ENCODE results near the gene AMN. TPM values are rescaled to one million over a fixed set of nuclear protein-coding genes. Genes with fewer than 3 reads are reported as not detected.

Gene AMN
- polyA plus RNA-seq, 3 donors: 0.09 TPM; not detected in 2

DNA sequence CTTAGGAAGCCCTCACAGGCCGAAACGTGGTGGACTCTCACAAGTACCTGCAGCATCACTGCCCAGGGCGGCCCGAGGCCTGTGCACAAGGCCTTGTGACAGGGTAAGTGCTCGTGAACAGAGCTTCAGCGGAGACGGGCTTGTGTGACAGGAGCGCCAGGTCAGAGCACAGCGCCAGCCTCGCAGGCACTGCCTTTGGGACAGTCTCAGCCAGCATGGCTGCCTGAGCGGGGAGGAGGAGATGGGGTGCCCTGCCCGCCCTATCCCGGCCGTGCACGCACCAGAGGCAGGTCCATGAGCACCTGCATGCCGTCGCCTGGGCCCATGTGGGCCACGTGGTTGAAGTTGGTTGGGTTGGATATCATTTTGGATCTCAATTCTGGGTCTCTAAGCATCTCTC lies 16.9 kb downstream of the AMN start:
- 97% methylated on average over 12 of the region's 18 CpGs for WGBS (ENCODE audit: insufficient coverage)
- H3K27me3 Mint-ChIP-seq (ENCODE audit: low read depth in 3 of 3): peaks cover under 1 to 4% (median 2%) of the 10 kb centered on the region in 3 donors
- no peaks in the 10 kb centered on the region for H3K9me3 Mint-ChIP-seq
- no peak overlapping the region for H3K4me3 Mint-ChIP-seq
- H3K9ac ChIP-seq (ENCODE audit: insufficient read depth, low read length, poor library complexity, severe bottlenecking): no peak overlapping the region
- no peaks in the 10 kb centered on the region for H3K9me3 ChIP-seq (replicated peaks in 1 of 2; ENCODE audit: control insufficient read depth in 1 of 2, insufficient read depth in 1 of 2, low read length in 2 of 2)
- H3K79me2 ChIP-seq (ENCODE audit: insufficient read depth, low read length): no peaks in the 10 kb centered on the region
- peaks cover 31 to 33% of the 10 kb centered on the region in 2 donors for H3K36me3 Mint-ChIP-seq
- DNase-seq: no peak
- H3K27ac ChIP-seq (ENCODE audit: low read depth in 1 of 2, low read length in 2 of 2): no peak overlapping the region
- peaks cover 0 to 16% of the 10 kb centered on the region in 2 donors for H3K36me3 ChIP-seq (replicated peaks in 1 of 2; ENCODE audit: control insufficient read depth in 1 of 2, insufficient read depth in 2 of 2, low read length in 2 of 2)
- H3K4me1 Mint-ChIP-seq: no peaks in the 10 kb centered on the region
- H3K27me3 ChIP-seq (ENCODE audit: control insufficient read depth in 2 of 2, insufficient read depth in 2 of 2, low read length in 2 of 2): no peaks in the 10 kb centered on the region
- H3K27ac Mint-ChIP-seq: no peak overlapping the region
- H4K20me1 ChIP-seq (ENCODE audit: insufficient read depth, low read length): no peaks in the 10 kb centered on the region
- intact Hi-C loops (cut with micrococcal nuclease): no loop called here
- TF ChIP-seq, protein P1, sequence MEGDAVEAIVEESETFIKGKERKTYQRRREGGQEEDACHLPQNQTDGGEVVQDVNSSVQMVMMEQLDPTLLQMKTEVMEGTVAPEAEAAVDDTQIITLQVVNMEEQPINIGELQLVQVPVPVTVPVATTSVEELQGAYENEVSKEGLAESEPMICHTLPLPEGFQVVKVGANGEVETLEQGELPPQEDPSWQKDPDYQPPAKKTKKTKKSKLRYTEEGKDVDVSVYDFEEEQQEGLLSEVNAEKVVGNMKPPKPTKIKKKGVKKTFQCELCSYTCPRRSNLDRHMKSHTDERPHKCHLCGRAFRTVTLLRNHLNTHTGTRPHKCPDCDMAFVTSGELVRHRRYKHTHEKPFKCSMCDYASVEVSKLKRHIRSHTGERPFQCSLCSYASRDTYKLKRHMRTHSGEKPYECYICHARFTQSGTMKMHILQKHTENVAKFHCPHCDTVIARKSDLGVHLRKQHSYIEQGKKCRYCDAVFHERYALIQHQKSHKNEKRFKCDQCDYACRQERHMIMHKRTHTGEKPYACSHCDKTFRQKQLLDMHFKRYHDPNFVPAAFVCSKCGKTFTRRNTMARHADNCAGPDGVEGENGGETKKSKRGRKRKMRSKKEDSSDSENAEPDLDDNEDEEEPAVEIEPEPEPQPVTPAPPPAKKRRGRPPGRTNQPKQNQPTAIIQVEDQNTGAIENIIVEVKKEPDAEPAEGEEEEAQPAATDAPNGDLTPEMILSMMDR (IDR thresholded peaks at IDR 0.05): no peak
- no peak overlapping the region for H3K4me2 ChIP-seq (replicated peaks; ENCODE audit: extremely low read depth, low read length, poor library complexity, severe bottlenecking)
- H3K4me1 ChIP-seq (ENCODE audit: control insufficient read depth in 1 of 2, insufficient read depth in 2 of 2, low read length in 2 of 2): no peaks in the 10 kb centered on the region
- H3K4me3 ChIP-seq (replicated peaks in 1 of 3; ENCODE audit: low read depth in 2 of 3, low read length in 3 of 3): no peak overlapping the region
- no peak overlapping the region for H2AFZ ChIP-seq (ENCODE audit: insufficient read depth, low read depth, low read length, poor library complexity, severe bottlenecking)

DNA sequence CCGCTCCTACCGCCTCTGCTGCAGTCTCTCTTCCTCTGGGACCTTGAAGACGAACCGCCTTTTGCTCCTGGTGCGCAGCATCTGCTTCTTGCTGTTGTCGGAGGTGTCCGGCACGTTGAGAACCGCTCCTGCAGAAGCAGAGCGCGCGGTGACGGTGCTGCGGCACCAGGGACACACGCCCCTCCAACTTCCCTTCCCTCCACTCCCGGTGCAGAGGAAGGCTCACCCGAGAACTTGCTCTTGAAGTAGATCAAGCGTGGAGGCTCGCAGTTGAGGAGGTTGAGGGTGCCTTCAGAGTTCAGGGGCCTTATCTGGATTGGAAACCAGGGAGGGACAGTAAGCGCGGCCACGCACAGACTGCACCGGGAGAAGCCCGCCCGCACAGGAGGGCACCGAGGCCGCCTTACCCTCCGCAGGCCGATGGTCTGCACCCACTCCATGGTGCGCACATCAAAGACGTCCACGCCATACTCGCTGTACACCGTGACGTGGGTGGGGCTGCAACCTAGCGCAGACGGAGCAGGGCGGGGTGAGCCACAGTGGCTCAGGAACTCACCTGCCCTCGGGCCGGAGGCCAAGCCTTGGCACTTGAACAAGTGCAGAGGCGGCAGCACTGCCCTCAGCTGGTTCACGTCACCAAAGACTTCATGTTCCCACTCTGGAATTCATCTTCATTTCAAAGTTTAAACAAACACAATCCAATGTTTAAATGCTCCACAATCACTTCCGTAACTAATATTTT lies 17.5 kb downstream of the AMN start:
- no peak overlapping the region for H3K27ac Mint-ChIP-seq
- Histone ChIP-seq H3K36me3 (replicated peaks in 1 of 2; ENCODE audit: control insufficient read depth in 1 of 2, insufficient read depth in 2 of 2, low read length in 2 of 2) (peaks cover 0 to 19% of the 10 kb centered on the region in 2 donors), H3K4me2 (replicated peaks; ENCODE audit: extremely low read depth, low read length, poor library complexity, severe bottlenecking) (no peak overlapping the region), H3K4me3 (replicated peaks in 1 of 3; ENCODE audit: low read depth in 2 of 3, low read length in 3 of 3) (no peak overlapping the region), H3K4me1 (ENCODE audit: control insufficient read depth in 1 of 2, insufficient read depth in 2 of 2, low read length in 2 of 2) (no peaks in the 10 kb centered on the region), H3K27me3 (ENCODE audit: control insufficient read depth in 2 of 2, insufficient read depth in 2 of 2, low read length in 2 of 2) (no peaks in the 10 kb centered on the region), H3K27ac (ENCODE audit: low read depth in 1 of 2, low read length in 2 of 2) (no peak overlapping the region), H3K79me2 (ENCODE audit: insufficient read depth, low read length) (no peaks in the 10 kb centered on the region), H3K9ac (ENCODE audit: insufficient read depth, low read length, poor library complexity, severe bottlenecking) (no peak overlapping the region), H2AFZ (ENCODE audit: insufficient read depth, low read depth, low read length, poor library complexity, severe bottlenecking) (no peak overlapping the region), H4K20me1 (ENCODE audit: insufficient read depth, low read length) (no peaks in the 10 kb centered on the region), H3K9me3 (replicated peaks in 1 of 2; ENCODE audit: control insufficient read depth in 1 of 2, insufficient read depth in 1 of 2, low read length in 2 of 2) (no peaks in the 10 kb centered on the region)
- no peak for DNase-seq
- H3K4me3 Mint-ChIP-seq: no peak overlapping the region
- H3K9me3 Mint-ChIP-seq: no peaks in the 10 kb centered on the region
- TF ChIP-seq, protein P1 (IDR thresholded peaks at IDR 0.05): no peak
- intact Hi-C loops (cut with micrococcal nuclease): no loop called here
- peaks cover 33 to 34% of the 10 kb centered on the region in 2 donors for H3K36me3 Mint-ChIP-seq
- peaks cover 0 to 4% (median 2%) of the 10 kb centered on the region in 3 donors for H3K27me3 Mint-ChIP-seq (ENCODE audit: low read depth in 3 of 3)
- WGBS (ENCODE audit: insufficient coverage): 94% methylated on average over 25 of the region's 43 CpGs
- H3K4me1 Mint-ChIP-seq: no peaks in the 10 kb centered on the region

All from CD14-positive monocyte (primary cell).